CD14-positive monocyte (primary cell): ENCODE measurements around the gene KIF16B. TPM values are rescaled to one million over a fixed set of nuclear protein-coding genes. Genes with fewer than 3 reads are reported as not detected.
"Not testable (repeated sequence)": the region's sequence is repeated elsewhere in the genome, so short reads cannot be mapped to it uniquely, and the experiment has no call there.

ENCODE experiments used
- DNase-seq, 3 donors: peaks; one replicate each; pipeline ENCODE4 v3.0.0-alpha.2; 2011 to 2022
- H2AFZ ChIP-seq: 2 replicates; pipeline ENCODE4 v1.6.0; 2012; ENCODE audit warnings: mild to moderate bottlenecking, low read depth, low read length, inconsistent platforms; ENCODE audit not compliant: insufficient read depth, poor library complexity, severe bottlenecking
- H3K27ac ChIP-seq, 2 donors: 1 replicate in 1 of 2; 2 replicates in 1 of 2; pipeline ENCODE4 v1.5.1; 2012 to 2013; ENCODE audit warnings: low read length in 2 of 2, control low read depth in 1 of 2, inconsistent platforms in 1 of 2, low read depth in 1 of 2, mild to moderate bottlenecking in 1 of 2
- H3K27me3 ChIP-seq, 2 donors: one replicate each; pipeline versions ENCODE4 v1.6.0 to v1.6.1; 2011 to 2013; ENCODE audit warnings: low read length in 2 of 2; ENCODE audit not compliant: control insufficient read depth in 2 of 2, insufficient read depth in 2 of 2
- H3K36me3 ChIP-seq, 2 donors: replicated peaks in 1 of 2; 1 replicate in 1 of 2; 2 replicates in 1 of 2; pipeline versions ENCODE4 v1.5.1 to v1.6.1; 2012 to 2013; ENCODE audit warnings: low read length in 2 of 2, control low read depth in 1 of 2, inconsistent platforms in 1 of 2, mild to moderate bottlenecking in 1 of 2; ENCODE audit not compliant: insufficient read depth in 2 of 2, control insufficient read depth in 1 of 2
- H3K4me1 ChIP-seq, 2 donors: 1 replicate in 1 of 2; 2 replicates in 1 of 2; pipeline versions ENCODE4 v1.5.1 to v1.6.1; 2012 to 2013; ENCODE audit warnings: low read length in 2 of 2, control low read depth in 1 of 2, inconsistent platforms in 1 of 2, mild to moderate bottlenecking in 1 of 2, moderate library complexity in 1 of 2; ENCODE audit not compliant: insufficient read depth in 2 of 2, control insufficient read depth in 1 of 2
- H3K4me2 ChIP-seq: replicated peaks from 2 replicates; pipeline ENCODE3; 2012; ENCODE audit warnings: low read length, moderate library complexity, mild to moderate bottlenecking; ENCODE audit not compliant: poor library complexity, severe bottlenecking; ENCODE audit errors: extremely low read depth
- H3K4me3 ChIP-seq, 3 experiments: fragments of 200-600 bp in 1 of 3; sonication (generic) in 1 of 3; replicated peaks in 1 of 3; 1 replicate in 2 of 3; 2 replicates in 1 of 3; pipeline ENCODE4 v1.5.1; 2011 to 2013; ENCODE audit warnings: low read length in 3 of 3, mild to moderate bottlenecking in 3 of 3, control low read depth in 2 of 3, low read depth in 2 of 3, inconsistent platforms in 1 of 3, moderate library complexity in 1 of 3
- H3K79me2 ChIP-seq: 2 replicates; pipeline ENCODE4 v1.6.0; 2012; ENCODE audit warnings: mild to moderate bottlenecking, control low read depth, inconsistent platforms, low read length, moderate library complexity; ENCODE audit not compliant: insufficient read depth
- H3K9ac ChIP-seq: 2 replicates; pipeline ENCODE4 v1.6.0; 2017; ENCODE audit warnings: low read length, mild to moderate bottlenecking; ENCODE audit not compliant: insufficient read depth, poor library complexity, severe bottlenecking
- H3K9me3 ChIP-seq, 2 donors: replicated peaks in 1 of 2; 1 replicate in 1 of 2; 2 replicates in 1 of 2; pipeline versions ENCODE4 v1.5.1 to v1.6.1; 2012 to 2013; ENCODE audit warnings: low read length in 2 of 2, control low read depth in 1 of 2; ENCODE audit not compliant: control insufficient read depth in 1 of 2, insufficient read depth in 1 of 2
- H4K20me1 ChIP-seq: 2 replicates; pipeline ENCODE4 v1.6.0; 2012; ENCODE audit warnings: mild to moderate bottlenecking, low read length, control low read depth, moderate library complexity; ENCODE audit not compliant: insufficient read depth
- H3K27ac Mint-ChIP-seq, 7 donors: one replicate each; pipeline ENCODE4 v1.8.0; 2020; ENCODE audit warnings: mild to moderate bottlenecking in 7 of 7, mixed read lengths in 7 of 7, moderate library complexity in 6 of 7, inconsistent platforms in 2 of 7
- H3K27me3 Mint-ChIP-seq, 3 donors: one replicate each; pipeline ENCODE4 v1.8.0; 2021 to 2022; ENCODE audit warnings: low read depth in 3 of 3, mild to moderate bottlenecking in 3 of 3, mixed read lengths in 3 of 3, moderate library complexity in 3 of 3, inconsistent platforms in 1 of 3
- H3K36me3 Mint-ChIP-seq, 2 donors: one replicate each; pipeline ENCODE4 v1.8.0; 2020; ENCODE audit warnings: mixed read lengths in 2 of 2, inconsistent platforms in 1 of 2, mild to moderate bottlenecking in 1 of 2
- H3K4me1 Mint-ChIP-seq: one replicate; pipeline ENCODE4 v1.8.0; 2020; ENCODE audit warnings: mild to moderate bottlenecking, mixed read lengths
- H3K4me3 Mint-ChIP-seq, 2 donors: one replicate each; pipeline ENCODE4 v1.8.0; 2020; ENCODE audit warnings: mild to moderate bottlenecking in 2 of 2, mixed read lengths in 2 of 2, moderate library complexity in 1 of 2
- H3K9me3 Mint-ChIP-seq, 7 donors: one replicate each; pipeline ENCODE4 v1.8.0; 2020 to 2022; ENCODE audit warnings: mixed read lengths in 7 of 7, mild to moderate bottlenecking in 6 of 7, moderate library complexity in 6 of 7, inconsistent platforms in 2 of 7
- WGBS: methylation state at CpG from one replicate; pipeline ENCODE4 v1.1.5; 2013; ENCODE audit warnings: missing lambda C conversion rate; ENCODE audit not compliant: insufficient coverage; 5-methylcytosine and 5-hydroxymethylcytosine counted together
- intact Hi-C, 2 donors: fragments of 100-400 bp; cut with micrococcal nuclease; formaldehyde crosslinking; loops; one replicate each; pipeline versions ENCODE4 v1.15.0 to v1.15.1; 2023
- polyA plus RNA-seq, 3 donors: library from polyadenylated mRNA; depleted of rRNA in 1 of 3; unstranded in 2 of 3; stranded (reverse) in 1 of 3; fragments of 300-500 nt in 2 of 3; fragments of >200 nt in 1 of 3; fragmentation: Illumina TruSeq in 2 of 3; gene quantifications; 1 replicate in 2 of 3; 2 replicates in 1 of 3; pipeline ENCODE4 v1.2.3, GENCODE V29; 2012 to 2021
- TF ChIP-seq, protein P1 (sequence below): fragments of 200-600 bp; IDR thresholded peaks from one replicate; pipeline ENCODE4 v1.8.0; 2022; ENCODE audit warnings: antibody characterized with exemption, mild to moderate bottlenecking

Gene KIF16B
- polyA plus RNA-seq, 3 donors: 0.89 to 2.9 (median 2.8) TPM

DNA sequence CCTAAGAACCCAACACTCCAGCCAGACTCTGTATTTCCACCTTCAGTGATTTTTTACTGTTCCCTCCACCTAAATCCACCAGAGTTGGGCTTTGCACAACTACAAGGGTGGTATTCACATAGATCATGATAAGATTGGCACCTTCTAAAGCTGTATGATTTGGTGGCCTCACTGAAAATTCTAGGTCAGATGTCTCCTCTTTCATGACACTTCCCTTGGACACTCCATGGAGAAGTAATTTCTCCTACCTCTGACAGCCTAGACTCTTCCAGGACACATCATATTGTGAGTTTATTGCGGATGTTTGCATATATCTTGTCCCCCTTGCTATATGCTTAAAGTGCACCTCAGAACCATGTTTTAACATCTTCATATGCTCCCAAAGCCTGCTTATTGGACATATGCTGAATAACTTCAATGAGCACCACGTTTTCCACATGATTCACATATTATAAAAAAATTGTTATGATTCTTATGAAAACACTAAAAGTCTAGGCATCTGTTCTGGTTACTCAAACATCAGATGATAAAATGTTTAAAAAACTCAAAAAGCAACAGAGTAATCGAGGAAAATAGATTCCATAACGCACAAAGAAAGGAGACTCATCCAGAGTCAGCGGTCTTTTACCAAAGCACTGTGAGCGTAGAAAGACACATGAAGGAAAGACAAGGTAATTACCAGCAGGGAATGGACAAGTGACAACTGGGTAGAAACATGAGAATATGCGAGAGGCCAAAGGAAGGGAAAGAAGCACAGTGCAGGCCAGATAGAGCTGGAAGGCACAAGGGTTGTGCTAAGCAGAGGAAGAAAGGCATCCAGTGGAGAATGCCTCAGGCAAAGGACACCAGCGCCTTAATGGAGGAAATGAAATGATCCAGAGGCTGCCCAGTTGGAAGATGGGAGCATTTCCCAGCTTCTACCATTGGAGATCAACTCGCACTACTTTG is 46.5 kb downstream of the KIF16B start:
- intact Hi-C loops: no loop called here
- TF ChIP-seq, protein P1, sequence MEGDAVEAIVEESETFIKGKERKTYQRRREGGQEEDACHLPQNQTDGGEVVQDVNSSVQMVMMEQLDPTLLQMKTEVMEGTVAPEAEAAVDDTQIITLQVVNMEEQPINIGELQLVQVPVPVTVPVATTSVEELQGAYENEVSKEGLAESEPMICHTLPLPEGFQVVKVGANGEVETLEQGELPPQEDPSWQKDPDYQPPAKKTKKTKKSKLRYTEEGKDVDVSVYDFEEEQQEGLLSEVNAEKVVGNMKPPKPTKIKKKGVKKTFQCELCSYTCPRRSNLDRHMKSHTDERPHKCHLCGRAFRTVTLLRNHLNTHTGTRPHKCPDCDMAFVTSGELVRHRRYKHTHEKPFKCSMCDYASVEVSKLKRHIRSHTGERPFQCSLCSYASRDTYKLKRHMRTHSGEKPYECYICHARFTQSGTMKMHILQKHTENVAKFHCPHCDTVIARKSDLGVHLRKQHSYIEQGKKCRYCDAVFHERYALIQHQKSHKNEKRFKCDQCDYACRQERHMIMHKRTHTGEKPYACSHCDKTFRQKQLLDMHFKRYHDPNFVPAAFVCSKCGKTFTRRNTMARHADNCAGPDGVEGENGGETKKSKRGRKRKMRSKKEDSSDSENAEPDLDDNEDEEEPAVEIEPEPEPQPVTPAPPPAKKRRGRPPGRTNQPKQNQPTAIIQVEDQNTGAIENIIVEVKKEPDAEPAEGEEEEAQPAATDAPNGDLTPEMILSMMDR: no peak
- H3K4me2 ChIP-seq: no peak overlapping the region

DNA sequence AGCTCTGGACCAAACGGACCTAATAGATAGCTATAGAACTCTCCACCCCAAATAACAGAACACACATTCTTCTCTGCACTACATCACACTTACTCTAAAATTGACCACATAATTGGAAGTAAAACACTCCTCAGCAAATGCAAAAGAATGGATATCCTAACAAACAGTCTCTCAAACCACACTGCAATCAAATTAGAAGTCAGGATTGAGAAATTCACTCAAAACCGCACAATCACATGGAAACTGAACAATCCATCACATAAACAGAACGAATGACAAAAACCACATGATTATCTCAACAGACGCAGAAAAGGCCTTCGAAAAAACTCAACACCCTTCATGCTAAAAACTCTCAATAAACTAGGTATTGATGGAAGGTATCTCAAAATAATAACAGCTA is 50.6 kb downstream of the KIF16B start:
- WGBS: 51% methylated on average over 2 of the region's 5 CpGs

More for the DNA sequence above, 46.5 kb downstream of the KIF16B start:
- Histone ChIP-seq H3K36me3 (peaks cover 0 to 8% of the 10 kb centered on the region in 2 donors), H3K79me2 (no peaks in the 10 kb centered on the region), H3K27me3 (no peaks in the 10 kb centered on the region), H3K4me3 (no peak overlapping the region), H3K9me3 (no peaks in the 10 kb centered on the region), H3K27ac (no peak overlapping the region), H3K4me1 (peaks cover 0 to 6% of the 10 kb centered on the region in 2 donors), H4K20me1 (no peaks in the 10 kb centered on the region), H3K9ac (no peak overlapping the region), H2AFZ (no peak overlapping the region)
- H3K27ac Mint-ChIP-seq: peak overlapping the region in 1 of 7 donors; percentile 87
- 89% methylated on average over 5 of the region's 9 CpGs for WGBS
- no peak overlapping the region for H3K4me3 Mint-ChIP-seq
- peaks cover 6 to 23% of the 10 kb centered on the region in 2 donors for H3K36me3 Mint-ChIP-seq
- peaks cover 0 to 12% (median 2%) of the 10 kb centered on the region in 7 donors for H3K9me3 Mint-ChIP-seq
- H3K4me1 Mint-ChIP-seq: peaks cover 13% of the 10 kb centered on the region
- DNase-seq: no peak
- no peaks in the 10 kb centered on the region for H3K27me3 Mint-ChIP-seq

More for the DNA sequence above, 50.6 kb downstream of the KIF16B start:
- DNase-seq, H3K4me3 ChIP-seq, H3K9me3 ChIP-seq, H3K36me3 ChIP-seq, H3K9ac ChIP-seq, intact Hi-C loops, H3K27ac ChIP-seq, H3K4me2 ChIP-seq, H3K27me3 Mint-ChIP-seq, H2AFZ ChIP-seq, H4K20me1 ChIP-seq, H3K79me2 ChIP-seq, H3K27me3 ChIP-seq: not testable (repeated sequence)
- Mint-ChIP-seq H3K9me3 (peaks cover 0 to 12% (median 2%) of the 10 kb centered on the region in 7 donors), H3K27ac (peak overlapping the region in 1 of 7 donors; percentile 23), H3K36me3 (peaks cover 14 to 22% of the 10 kb centered on the region in 2 donors), H3K4me3 (peak overlapping the region in 1 of 2 donors; percentile 27), H3K4me1 (peaks cover 22% of the 10 kb centered on the region)
- H3K4me1 ChIP-seq: peaks cover 0 to 12% of the 10 kb centered on the region in 2 donors
